ENCODE measurements around the gene MCUB.

- TF ChIP-seq TP53 (CRISPR knock-in tag; IDR thresholded peaks at IDR 0.05) (no peak), CTCF (IDR thresholded peaks at IDR 0.05) (no peak), CBX2 (IDR thresholded peaks at IDR 0.05; ENCODE audit: borderline replicate concordance, low read depth) (no peak), GATA3 (IDR thresholded peaks at IDR 0.05; ENCODE audit: borderline replicate concordance) (no peak), RFX5 (IDR thresholded peaks at IDR 0.05) (no peak), POLR2A (IDR thresholded peaks at IDR 0.05; ENCODE audit: low read length) (no peak)
- TF ChIP-seq, protein P1, sequence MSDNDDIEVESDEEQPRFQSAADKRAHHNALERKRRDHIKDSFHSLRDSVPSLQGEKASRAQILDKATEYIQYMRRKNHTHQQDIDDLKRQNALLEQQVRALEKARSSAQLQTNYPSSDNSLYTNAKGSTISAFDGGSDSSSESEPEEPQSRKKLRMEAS (IDR thresholded peaks at IDR 0.05) = no peak
Measured at GRCh38 chr4:109624536-109624935, 64.5 kb downstream of the MCUB start.

All from A549 (cell line).